Pancreas (tissue), 10 donors: ENCODE results near the gene NTMT2. TPM values are rescaled to one million over a fixed set of nuclear protein-coding genes. Genes with fewer than 3 reads are reported as not detected.

ENCODE experiments used
- ATAC-seq, 4 donors: fragments of 200-7000 bp; cut with Tn5 transposase; one replicate each; pipeline versions ENCODE4 v1.8.0 to v1.9.1; 2020; ENCODE audit warnings: mild to moderate bottlenecking in 4 of 4, moderate library complexity in 4 of 4
- DNase-seq, 6 donors: peaks; one replicate each; pipeline ENCODE4 v3.0.0-alpha.2; 2020
- FAIRE-seq: peaks from 2 replicates; lab custom pipeline; 2012; peaks lifted over from hg19 to GRCh38; lab: Jason Lieb, UNC
- H3K27ac ChIP-seq, 4 donors: fragments of 200-600 bp; sonication (generic); 1 replicate in 3 of 4; 2 replicates in 1 of 4; pipeline versions ENCODE4 v1.5.0 to v1.8.0; 2020
- H3K27me3 ChIP-seq, 4 donors: fragments of 200-600 bp; one replicate each; pipeline ENCODE4 v1.8.0; 2021
- H3K36me3 ChIP-seq, 3 donors: fragments of 200-600 bp; sonication (generic) in 1 of 3; one replicate each; pipeline versions ENCODE4 v1.5.0 to v1.8.0; 2020 to 2021
- H3K4me1 ChIP-seq, 3 donors: fragments of 200-600 bp; one replicate each; pipeline ENCODE4 v1.8.0; 2021
- H3K4me3 ChIP-seq, 4 donors: fragments of 200-600 bp; sonication (generic) in 2 of 4; one replicate each; pipeline versions ENCODE4 v1.5.0 to v1.8.0; 2020 to 2021
- H3K9me3 ChIP-seq, 4 donors: fragments of 200-600 bp; one replicate each; pipeline ENCODE4 v1.8.0; 2021
- WGBS, 2 donors: extraction: QIAGEN DNeasy Blood & Tissue Kit; methylation state at CpG; one replicate each; pipeline ENCODE4 v1.1.7; 2013; 5-methylcytosine and 5-hydroxymethylcytosine counted together
- intact Hi-C, 3 donors: fragments of 100-400 bp; cut with DNase I; formaldehyde crosslinking; loops; one replicate each; pipeline versions ENCODE4 v1.11.1 to v1.14.2; 2022
- polyA plus RNA-seq, 2 donors: library from polyadenylated mRNA; stranded (reverse); fragments of 200-250 nt; gene quantifications; one replicate each; pipeline ENCODE4 v1.2.3, GENCODE V29; 2013
- total RNA-seq, 6 donors: library from RNA; stranded (reverse); fragmentation: NEBNext Ultra II Directional in 4 of 6; extraction: Animal tissue kit (Norgen Biotek cat#: 25700) in 4 of 6; gene quantifications; one replicate each; pipeline versions ENCODE4 v1.2.1 to v1.2.4, GENCODE V29; 2021 to 2023
- TF ChIP-seq, protein P1 (sequence below), 4 donors: fragments of 200-600 bp; sonication (generic) in 3 of 4; IDR thresholded peaks; one replicate each; pipeline versions ENCODE4 v1.5.0 to v1.8.0; 2021; ENCODE audit warnings: antibody characterized with exemption in 4 of 4
- donor health status: healthy with polysubstance abuse.
- donor health status: DM: no; HTN: no; CAD: no; lungs with moderate emphysema.
- donor health status: DM: no; HTN: no; CAD: no.
- donor health status: control.
- donor health status: control.
- donor health status: Bipolar disorder and iron deficiency.
- donor health status: DM: yes; HTN: yes; CAD: no.
- donor health status: DM: no; HTN: no; CAD: no.
- donor health status: DM: no; HTN: no; CAD: no.
- donor health status: DM: yes; HTN: yes; CAD: no.

Gene NTMT2
- total and polyA plus RNA-seq, 8 donors: not detected

DNA sequence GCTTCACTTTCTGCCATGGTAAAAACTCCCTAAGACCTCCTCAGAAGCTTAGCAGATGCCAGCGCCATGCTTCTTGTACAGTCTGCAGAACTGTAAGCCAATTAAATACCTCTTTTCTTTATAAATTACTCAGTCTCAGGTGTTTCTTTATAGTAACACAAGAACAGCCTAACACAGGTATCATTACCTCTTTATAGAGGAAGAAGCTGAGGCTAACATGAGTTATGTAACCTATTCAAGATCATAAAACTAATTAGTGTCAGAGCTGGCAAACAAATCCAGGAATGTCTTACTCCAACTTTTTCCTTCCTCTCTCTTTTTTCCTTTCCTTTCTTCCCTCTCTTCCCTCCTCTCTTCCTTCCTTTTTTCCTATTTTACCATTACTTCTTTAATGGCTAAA is 9.3 kb downstream of the NTMT2 start:
- no peak for ATAC-seq
- 63 to 83% methylated on average over 1 of the region's 1 CpG for WGBS, 2 donors
- H3K36me3 ChIP-seq: no peaks in the 10 kb centered on the region
- FAIRE-seq: no peak
- no peaks in the 10 kb centered on the region for H3K9me3 ChIP-seq
- no peak overlapping the region for H3K4me3 ChIP-seq
- no peak overlapping the region for H3K27ac ChIP-seq
- TF ChIP-seq, protein P1, sequence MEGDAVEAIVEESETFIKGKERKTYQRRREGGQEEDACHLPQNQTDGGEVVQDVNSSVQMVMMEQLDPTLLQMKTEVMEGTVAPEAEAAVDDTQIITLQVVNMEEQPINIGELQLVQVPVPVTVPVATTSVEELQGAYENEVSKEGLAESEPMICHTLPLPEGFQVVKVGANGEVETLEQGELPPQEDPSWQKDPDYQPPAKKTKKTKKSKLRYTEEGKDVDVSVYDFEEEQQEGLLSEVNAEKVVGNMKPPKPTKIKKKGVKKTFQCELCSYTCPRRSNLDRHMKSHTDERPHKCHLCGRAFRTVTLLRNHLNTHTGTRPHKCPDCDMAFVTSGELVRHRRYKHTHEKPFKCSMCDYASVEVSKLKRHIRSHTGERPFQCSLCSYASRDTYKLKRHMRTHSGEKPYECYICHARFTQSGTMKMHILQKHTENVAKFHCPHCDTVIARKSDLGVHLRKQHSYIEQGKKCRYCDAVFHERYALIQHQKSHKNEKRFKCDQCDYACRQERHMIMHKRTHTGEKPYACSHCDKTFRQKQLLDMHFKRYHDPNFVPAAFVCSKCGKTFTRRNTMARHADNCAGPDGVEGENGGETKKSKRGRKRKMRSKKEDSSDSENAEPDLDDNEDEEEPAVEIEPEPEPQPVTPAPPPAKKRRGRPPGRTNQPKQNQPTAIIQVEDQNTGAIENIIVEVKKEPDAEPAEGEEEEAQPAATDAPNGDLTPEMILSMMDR (IDR thresholded peaks at IDR 0.05): no peak
- DNase-seq: no peak
- H3K4me1 ChIP-seq: no peaks in the 10 kb centered on the region
- intact Hi-C loops: no loop called here
- no peaks in the 10 kb centered on the region for H3K27me3 ChIP-seq

DNA sequence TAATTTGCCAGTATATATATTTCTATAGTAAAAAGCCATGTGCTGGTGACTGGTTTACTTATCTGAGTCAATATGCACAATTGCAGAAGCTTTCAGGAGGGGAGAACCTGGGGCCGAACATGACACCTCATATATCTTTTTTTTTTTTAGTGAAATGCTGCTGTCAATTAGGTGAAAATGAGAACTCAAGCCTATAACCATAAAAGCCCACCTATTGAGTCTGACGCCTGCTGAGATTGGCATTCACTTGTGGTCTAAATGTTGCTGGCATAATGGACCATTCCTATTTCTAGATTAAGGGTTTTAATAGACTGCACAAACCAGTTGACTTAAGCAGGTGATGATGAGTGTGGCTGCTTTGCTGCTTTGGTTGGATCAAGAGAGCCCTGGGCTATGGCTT is 10.8 kb downstream of the NTMT2 start:
- Histone ChIP-seq H3K4me3 (no peak overlapping the region), H3K9me3 (no peaks in the 10 kb centered on the region), H3K36me3 (no peaks in the 10 kb centered on the region), H3K27ac (no peak overlapping the region), H3K4me1 (no peaks in the 10 kb centered on the region), H3K27me3 (no peaks in the 10 kb centered on the region)
- ATAC-seq (no peak), FAIRE-seq (no peak), DNase-seq (no peak)
- intact Hi-C loops: no loop called here
- WGBS, 2 donors: 59 to 65% methylated on average over 2 of the region's 2 CpGs
- TF ChIP-seq, protein P1 (IDR thresholded peaks at IDR 0.05): no peak

DNA sequence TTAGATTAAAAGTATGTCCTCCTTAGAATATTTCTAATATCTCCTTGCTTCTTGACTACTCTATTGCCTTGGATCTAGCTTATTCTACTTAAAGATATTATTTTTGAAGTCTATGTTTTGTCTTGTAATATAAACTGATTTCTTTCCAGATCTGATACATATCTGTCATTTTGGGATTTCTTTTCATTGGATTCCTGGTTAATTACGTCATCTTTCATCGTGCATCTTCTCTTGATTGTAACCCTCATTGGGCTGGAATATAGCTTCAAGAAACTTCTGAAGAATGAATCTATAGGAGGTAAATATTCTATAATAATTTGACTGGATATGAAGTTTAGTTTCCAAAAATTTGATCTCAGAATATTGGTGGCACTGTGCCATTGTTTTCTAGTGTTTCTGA is 12.1 kb downstream of the NTMT2 start:
- H3K36me3 ChIP-seq: no peaks in the 10 kb centered on the region
- intact Hi-C loops: no loop called here
- no peak overlapping the region for H3K4me3 ChIP-seq
- H3K27ac ChIP-seq: no peak overlapping the region
- no peaks in the 10 kb centered on the region for H3K9me3 ChIP-seq
- no peak for FAIRE-seq
- TF ChIP-seq, protein P1 (IDR thresholded peaks at IDR 0.05): no peak
- DNase-seq: no peak
- no peak for ATAC-seq
- no peaks in the 10 kb centered on the region for H3K27me3 ChIP-seq
- peaks cover 0 to under 1% (median 0%) of the 10 kb centered on the region in 3 donors for H3K4me1 ChIP-seq
- WGBS, 2 donors: 70 to 78% methylated on average over 2 of the region's 2 CpGs

DNA sequence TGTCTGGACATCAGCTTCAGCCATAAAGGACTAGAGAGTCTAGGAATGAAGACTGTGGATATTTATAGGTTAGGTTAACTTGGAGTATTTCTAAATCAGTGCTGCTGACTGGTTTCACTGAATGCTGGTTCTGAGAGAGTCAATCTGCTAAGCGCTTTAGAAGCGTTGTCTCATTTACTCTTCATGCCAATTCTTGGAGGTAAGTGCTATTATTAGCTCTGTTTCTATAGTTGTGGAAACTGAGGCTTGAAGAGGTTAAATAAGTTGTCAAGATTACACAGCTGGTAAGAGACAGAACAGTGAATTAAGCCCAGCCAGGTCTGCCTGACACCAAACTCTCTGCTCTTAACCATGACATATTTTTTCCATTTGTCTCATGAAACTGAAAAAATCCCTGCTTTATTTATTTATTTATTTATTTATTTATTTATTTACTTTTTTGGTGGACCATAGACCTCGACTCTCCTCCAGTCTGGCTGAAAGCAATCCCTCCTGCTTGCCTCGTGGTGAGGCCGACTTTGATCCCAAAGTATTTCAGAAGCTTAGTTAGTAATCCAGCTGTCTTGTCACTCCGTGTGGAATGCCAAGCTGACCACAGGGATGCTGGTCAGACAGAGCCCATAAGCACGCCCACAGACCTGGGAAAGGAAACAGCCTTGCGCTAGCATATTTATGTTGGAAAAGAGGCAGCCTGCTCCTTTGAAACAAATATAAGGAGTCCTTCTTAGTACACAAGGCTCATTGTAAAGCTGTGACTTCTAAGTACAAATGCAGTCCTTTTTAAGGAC is 16.9 kb downstream of the NTMT2 start:
- Histone ChIP-seq H3K27me3 (no peaks in the 10 kb centered on the region), H3K4me1 (peaks cover 0 to 6% (median 0%) of the 10 kb centered on the region in 3 donors), H3K36me3 (no peaks in the 10 kb centered on the region), H3K27ac (no peak overlapping the region), H3K4me3 (no peak overlapping the region), H3K9me3 (no peaks in the 10 kb centered on the region)
- intact Hi-C loops: no loop called here
- 43 to 44% methylated on average over 8 of the region's 8 CpGs for WGBS, 2 donors
- TF ChIP-seq, protein P1 (IDR thresholded peaks at IDR 0.05): no peak
- FAIRE-seq (no peak), ATAC-seq (peak in 2 of 4 donors; percentile 36 to 51), DNase-seq (peak in 2 of 6 donors; percentile 11 to 18)

DNA sequence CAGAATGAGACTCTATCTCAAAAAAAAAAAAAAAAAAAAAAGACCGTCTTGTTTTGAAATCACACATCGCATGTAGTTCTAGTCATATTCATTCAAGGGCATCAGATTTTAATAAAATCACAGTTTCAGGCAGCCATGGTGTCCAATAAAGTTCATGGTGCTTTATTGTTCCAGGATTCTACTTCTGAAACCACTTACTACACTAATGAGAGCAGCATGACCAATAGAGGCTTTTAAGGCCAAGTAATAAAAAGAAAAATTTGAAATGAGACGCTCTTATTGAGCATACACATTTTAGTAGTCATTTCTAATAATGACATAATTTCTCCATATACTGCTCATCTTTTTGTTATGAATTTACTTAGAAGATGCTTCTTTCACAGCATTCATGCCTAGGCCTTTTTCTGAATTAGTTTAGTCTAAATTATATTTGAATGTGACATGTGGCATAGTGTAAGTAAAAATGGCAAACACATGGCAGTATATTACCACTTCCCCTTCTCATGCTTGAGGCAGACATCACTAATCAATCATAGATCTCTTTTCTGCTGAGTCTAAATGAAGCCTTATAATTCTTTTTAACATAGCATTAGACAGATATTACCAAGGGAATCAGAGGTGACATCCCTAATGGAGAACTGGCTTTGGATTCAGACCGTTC is 18.5 kb downstream of the NTMT2 start:
- H3K4me1 ChIP-seq: peaks cover 0 to 6% (median 0%) of the 10 kb centered on the region in 3 donors
- WGBS, 2 donors: 89 to 93% methylated on average over 4 of the region's 4 CpGs
- H3K27ac ChIP-seq: no peak overlapping the region
- TF ChIP-seq, protein P1 (IDR thresholded peaks at IDR 0.05): no peak
- no peaks in the 10 kb centered on the region for H3K9me3 ChIP-seq
- no peak for FAIRE-seq
- ATAC-seq: no peak
- intact Hi-C loops: no loop called here
- H3K27me3 ChIP-seq: no peaks in the 10 kb centered on the region
- no peak for DNase-seq
- no peaks in the 10 kb centered on the region for H3K36me3 ChIP-seq
- H3K4me3 ChIP-seq: no peak overlapping the region
